T follicular helper cell (primary cell): ENCODE data around the gene SRP9.
A peak's percentile ranks its signal among the peaks of the same experiment; 100 is the strongest.

ENCODE experiments used
- DNase-seq: peaks from one replicate; pipeline ENCODE4 v3.0.0-alpha.2; 2020; ENCODE audit warnings: low read depth
- total RNA-seq, 2 experiments: gene quantifications; one replicate each; lab custom pipeline; 2026; lab: John Stamatoyannopoulos, UW

SRP9 gene
- total RNA-seq: 106 to 130 reads per million in 2 experiments

- DNase-seq: peak; percentile 98
These were observed at the start of gene SRP9 for GRCh38 chr1:225777583-225778336. Gene SRP9 (plus strand): TSS chr1:225777826. CDS start chr1:225777941, 115 bp downstream.

- DNase-seq: no peak
These were observed 46.1 kb upstream of the SRP9 start for GRCh38 chr1:225731491-225731890.

GRCh38 chr1:225733254-225733653 is 44.4 kb upstream of the SRP9 start:
- no peak for DNase-seq

GRCh38 chr1:225735252-225736149 is 42.1 kb upstream of the SRP9 start:
- no peak for DNase-seq

- DNase-seq: no peak
These were observed 41.1 kb upstream of the SRP9 start for GRCh38 chr1:225736437-225737098.

- no peak for DNase-seq
These were observed 40.5 kb upstream of the SRP9 start for GRCh38 chr1:225737161-225737560.

- no peak for DNase-seq
These were observed 39.8 kb upstream of the SRP9 start for GRCh38 chr1:225737866-225738265.

- DNase-seq: no peak
These were observed 38.9 kb upstream of the SRP9 start for GRCh38 chr1:225738763-225739162.

GRCh38 chr1:225739542-225740107 is 38.0 kb upstream of the SRP9 start:
- DNase-seq: no peak

- no peak for DNase-seq
These were observed 32.9 kb upstream of the SRP9 start for GRCh38 chr1:225744745-225745144.

- DNase-seq: no peak
These were observed 32.4 kb upstream of the SRP9 start for GRCh38 chr1:225745273-225745672.

- DNase-seq: no peak
These were observed 31.1 kb upstream of the SRP9 start for GRCh38 chr1:225746361-225747179.

GRCh38 chr1:225747566-225747965 is 30.1 kb upstream of the SRP9 start:
- no peak for DNase-seq

- no peak for DNase-seq
These were observed 29.1 kb upstream of the SRP9 start for GRCh38 chr1:225748529-225748928.

- no peak for DNase-seq
These were observed 27.9 kb upstream of the SRP9 start for GRCh38 chr1:225749706-225750105.

GRCh38 chr1:225750420-225750819 is 27.2 kb upstream of the SRP9 start:
- no peak for DNase-seq

- DNase-seq: no peak
These were observed 26.5 kb upstream of the SRP9 start for GRCh38 chr1:225750875-225751824.

- no peak for DNase-seq
These were observed 25.4 kb upstream of the SRP9 start for GRCh38 chr1:225752245-225752644.

GRCh38 chr1:225754940-225755641 is 22.5 kb upstream of the SRP9 start:
- DNase-seq: no peak
